Tibial nerve (tissue), 4 donors: ENCODE results near the gene RNF220.

Experiments
- EP300 ChIP-seq, 2 donors: sonication (generic); formaldehyde crosslinking; IDR thresholded peaks; one replicate each; pipeline ENCODE4 v1.6.1; 2017; ENCODE audit warnings: antibody characterized with exemption in 2 of 2, mild to moderate bottlenecking in 1 of 2
- TF ChIP-seq, protein P1 (sequence below), 5 experiments: fragments of 200-600 bp in 3 of 5; fragments of 450-650 bp in 2 of 5; sonication (generic) in 3 of 5; IDR thresholded peaks; one replicate each; pipeline ENCODE4 v1.5.1; 2016 to 2019; ENCODE audit warnings: antibody characterized with exemption in 5 of 5, mild to moderate bottlenecking in 3 of 5, moderate library complexity in 2 of 5

DNA sequence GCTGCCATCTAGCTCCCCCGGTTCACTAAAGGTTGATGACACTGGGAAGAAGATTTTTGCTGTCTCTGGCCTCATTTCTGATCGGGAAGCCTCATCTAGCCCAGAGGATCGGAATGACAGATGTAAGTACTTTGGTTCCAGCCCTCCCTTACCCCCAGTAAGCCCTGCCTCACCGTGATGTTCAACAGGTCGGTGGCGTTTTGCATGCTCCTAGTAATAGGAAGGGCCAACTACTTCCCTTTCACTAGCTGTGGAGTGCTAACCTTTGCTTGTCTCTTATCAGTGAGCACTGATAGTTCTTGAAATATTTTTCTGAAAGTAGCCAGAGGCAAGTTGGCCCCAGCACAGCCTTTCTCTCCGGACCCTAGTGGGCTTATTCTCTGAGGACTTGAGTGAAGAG lies 7.5 kb downstream of the RNF220 start:
- no peak for TF ChIP-seq EP300 (IDR thresholded peaks at IDR 0.05)
- TF ChIP-seq, protein P1, sequence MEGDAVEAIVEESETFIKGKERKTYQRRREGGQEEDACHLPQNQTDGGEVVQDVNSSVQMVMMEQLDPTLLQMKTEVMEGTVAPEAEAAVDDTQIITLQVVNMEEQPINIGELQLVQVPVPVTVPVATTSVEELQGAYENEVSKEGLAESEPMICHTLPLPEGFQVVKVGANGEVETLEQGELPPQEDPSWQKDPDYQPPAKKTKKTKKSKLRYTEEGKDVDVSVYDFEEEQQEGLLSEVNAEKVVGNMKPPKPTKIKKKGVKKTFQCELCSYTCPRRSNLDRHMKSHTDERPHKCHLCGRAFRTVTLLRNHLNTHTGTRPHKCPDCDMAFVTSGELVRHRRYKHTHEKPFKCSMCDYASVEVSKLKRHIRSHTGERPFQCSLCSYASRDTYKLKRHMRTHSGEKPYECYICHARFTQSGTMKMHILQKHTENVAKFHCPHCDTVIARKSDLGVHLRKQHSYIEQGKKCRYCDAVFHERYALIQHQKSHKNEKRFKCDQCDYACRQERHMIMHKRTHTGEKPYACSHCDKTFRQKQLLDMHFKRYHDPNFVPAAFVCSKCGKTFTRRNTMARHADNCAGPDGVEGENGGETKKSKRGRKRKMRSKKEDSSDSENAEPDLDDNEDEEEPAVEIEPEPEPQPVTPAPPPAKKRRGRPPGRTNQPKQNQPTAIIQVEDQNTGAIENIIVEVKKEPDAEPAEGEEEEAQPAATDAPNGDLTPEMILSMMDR (IDR thresholded peaks at IDR 0.05): no peak
